Gastroesophageal sphincter (tissue), 3 donors: ENCODE results near the gene DNAH17.

Source experiments
- POLR2AphosphoS5 ChIP-seq: sonication (generic); formaldehyde crosslinking; IDR thresholded peaks from one replicate; pipeline ENCODE4 v1.6.1; 2017; ENCODE audit warnings: antibody characterized with exemption
- TF ChIP-seq, protein P1 (sequence below), 4 experiments: fragments of 200-600 bp in 2 of 4; fragments of 450-650 bp in 2 of 4; sonication (generic) in 1 of 4; IDR thresholded peaks; one replicate each; pipeline ENCODE4 v1.5.1; 2017 to 2019; ENCODE audit warnings: antibody characterized with exemption in 4 of 4, mild to moderate bottlenecking in 2 of 4, moderate library complexity in 2 of 4

DNA sequence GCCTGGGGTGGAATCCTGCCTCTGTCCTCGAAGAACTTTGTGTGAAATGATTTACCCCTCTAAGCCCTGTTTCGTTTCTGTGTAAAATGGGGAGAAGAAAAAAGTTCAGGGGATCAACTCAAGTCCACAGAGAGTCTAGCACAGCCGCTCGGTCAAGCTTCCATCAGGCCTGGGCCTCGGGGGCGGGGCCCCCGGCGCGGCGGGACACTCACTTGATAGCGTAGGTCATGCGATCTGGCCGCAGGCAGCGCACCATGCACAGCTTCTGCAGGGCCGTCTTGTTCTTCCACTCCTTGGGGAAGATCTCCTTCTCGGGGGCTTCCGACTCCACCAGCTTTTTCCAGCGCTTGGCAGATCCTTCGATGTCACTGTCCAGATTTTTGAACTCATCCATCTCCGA, 132.8 kb downstream of the DNAH17 start:
- no peak for TF ChIP-seq POLR2AphosphoS5
- TF ChIP-seq, protein P1, sequence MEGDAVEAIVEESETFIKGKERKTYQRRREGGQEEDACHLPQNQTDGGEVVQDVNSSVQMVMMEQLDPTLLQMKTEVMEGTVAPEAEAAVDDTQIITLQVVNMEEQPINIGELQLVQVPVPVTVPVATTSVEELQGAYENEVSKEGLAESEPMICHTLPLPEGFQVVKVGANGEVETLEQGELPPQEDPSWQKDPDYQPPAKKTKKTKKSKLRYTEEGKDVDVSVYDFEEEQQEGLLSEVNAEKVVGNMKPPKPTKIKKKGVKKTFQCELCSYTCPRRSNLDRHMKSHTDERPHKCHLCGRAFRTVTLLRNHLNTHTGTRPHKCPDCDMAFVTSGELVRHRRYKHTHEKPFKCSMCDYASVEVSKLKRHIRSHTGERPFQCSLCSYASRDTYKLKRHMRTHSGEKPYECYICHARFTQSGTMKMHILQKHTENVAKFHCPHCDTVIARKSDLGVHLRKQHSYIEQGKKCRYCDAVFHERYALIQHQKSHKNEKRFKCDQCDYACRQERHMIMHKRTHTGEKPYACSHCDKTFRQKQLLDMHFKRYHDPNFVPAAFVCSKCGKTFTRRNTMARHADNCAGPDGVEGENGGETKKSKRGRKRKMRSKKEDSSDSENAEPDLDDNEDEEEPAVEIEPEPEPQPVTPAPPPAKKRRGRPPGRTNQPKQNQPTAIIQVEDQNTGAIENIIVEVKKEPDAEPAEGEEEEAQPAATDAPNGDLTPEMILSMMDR (IDR thresholded peaks at IDR 0.05) = no peak
